ENCODE results near the gene ERCC8. TPM values are rescaled to one million over a fixed set of nuclear protein-coding genes. Genes with fewer than 3 reads are reported as not detected.

Gene ERCC8
- total and polyA plus RNA-seq, 2 of the 13 experiments (the other 11 are each of a cell fraction or from before 2014, with no cell fraction given), result 24.4 to 35.2 TPM

DNA sequence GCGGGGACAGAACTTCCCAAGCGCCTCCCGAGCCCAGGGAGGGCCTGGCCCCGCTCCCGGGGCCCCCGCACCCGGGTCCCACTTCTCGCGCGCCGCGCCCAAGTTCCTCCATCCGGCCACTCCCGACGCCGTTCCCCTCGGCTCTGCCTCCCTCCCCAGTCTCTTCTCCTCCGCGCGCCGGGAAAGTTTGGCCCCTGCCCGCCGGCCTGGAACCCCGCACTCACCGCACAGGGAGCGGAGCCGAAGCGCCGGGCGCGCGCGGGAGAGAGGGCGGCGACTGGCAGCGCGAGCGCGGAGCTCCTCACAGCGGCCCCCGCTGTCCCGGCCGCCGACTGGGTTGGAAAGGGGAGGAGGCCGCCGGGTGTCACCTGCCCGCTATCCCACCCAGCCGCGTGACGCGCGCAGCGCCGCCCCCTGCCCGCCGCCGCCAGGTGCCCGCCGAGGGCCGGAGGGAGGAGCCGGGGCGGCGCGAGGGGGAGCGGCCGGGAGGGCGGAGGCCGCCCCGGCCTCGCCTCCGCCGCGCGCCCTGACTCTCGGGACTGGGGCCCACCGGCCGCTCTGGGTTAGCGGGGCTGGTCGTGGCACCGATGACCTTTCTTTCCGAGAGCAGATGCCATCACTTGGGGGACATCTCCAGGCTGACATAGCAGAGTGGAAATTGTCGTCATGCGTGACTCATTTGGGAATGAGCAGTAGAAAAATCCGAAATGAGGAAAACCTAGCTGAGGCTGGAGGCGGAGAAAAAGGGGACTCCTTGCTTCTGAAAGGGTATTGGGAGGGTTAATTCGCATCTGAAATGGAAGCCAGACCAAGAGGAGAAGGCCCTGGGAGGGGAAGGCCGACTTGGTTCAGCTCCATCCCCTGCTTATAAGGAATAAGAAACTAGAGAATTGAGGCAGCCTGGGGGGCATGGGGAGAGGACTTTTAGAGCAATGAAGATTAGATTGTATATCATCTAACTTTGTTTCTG lies 100.6 kb downstream of the ERCC8 start, which contains the start of gene ELOVL7 (continued):
- TF ChIP-seq, protein P1, sequence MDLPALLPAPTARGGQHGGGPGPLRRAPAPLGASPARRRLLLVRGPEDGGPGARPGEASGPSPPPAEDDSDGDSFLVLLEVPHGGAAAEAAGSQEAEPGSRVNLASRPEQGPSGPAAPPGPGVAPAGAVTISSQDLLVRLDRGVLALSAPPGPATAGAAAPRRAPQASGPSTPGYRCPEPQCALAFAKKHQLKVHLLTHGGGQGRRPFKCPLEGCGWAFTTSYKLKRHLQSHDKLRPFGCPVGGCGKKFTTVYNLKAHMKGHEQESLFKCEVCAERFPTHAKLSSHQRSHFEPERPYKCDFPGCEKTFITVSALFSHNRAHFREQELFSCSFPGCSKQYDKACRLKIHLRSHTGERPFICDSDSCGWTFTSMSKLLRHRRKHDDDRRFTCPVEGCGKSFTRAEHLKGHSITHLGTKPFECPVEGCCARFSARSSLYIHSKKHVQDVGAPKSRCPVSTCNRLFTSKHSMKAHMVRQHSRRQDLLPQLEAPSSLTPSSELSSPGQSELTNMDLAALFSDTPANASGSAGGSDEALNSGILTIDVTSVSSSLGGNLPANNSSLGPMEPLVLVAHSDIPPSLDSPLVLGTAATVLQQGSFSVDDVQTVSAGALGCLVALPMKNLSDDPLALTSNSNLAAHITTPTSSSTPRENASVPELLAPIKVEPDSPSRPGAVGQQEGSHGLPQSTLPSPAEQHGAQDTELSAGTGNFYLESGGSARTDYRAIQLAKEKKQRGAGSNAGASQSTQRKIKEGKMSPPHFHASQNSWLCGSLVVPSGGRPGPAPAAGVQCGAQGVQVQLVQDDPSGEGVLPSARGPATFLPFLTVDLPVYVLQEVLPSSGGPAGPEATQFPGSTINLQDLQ (CRISPR knock-in tag; IDR thresholded peaks at IDR 0.05), result no peak
- TF ChIP-seq, protein P2, sequence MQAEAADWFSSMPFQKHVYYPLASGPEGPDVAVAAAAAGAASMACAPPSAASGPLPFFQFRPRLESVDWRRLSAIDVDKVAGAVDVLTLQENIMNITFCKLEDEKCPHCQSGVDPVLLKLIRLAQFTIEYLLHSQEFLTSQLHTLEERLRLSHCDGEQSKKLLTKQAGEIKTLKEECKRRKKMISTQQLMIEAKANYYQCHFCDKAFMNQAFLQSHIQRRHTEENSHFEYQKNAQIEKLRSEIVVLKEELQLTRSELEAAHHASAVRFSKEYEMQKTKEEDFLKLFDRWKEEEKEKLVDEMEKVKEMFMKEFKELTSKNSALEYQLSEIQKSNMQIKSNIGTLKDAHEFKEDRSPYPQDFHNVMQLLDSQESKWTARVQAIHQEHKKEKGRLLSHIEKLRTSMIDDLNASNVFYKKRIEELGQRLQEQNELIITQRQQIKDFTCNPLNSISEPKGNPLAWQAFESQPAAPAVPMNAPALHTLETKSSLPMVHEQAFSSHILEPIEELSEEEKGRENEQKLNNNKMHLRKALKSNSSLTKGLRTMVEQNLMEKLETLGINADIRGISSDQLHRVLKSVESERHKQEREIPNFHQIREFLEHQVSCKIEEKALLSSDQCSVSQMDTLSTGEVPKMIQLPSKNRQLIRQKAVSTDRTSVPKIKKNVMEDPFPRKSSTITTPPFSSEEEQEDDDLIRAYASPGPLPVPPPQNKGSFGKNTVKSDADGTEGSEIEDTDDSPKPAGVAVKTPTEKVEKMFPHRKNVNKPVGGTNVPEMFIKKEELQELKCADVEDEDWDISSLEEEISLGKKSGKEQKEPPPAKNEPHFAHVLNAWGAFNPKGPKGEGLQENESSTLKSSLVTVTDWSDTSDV (CRISPR knock-in tag; IDR thresholded peaks at IDR 0.05), result no peak
- peak; percentile 66; the same call in 1 of the 2 replicates for TF ChIP-seq ZNF451 (CRISPR knock-in tag; IDR thresholded peaks at IDR 0.05)
- TF ChIP-seq HNRNPUL1 (IDR thresholded peaks at IDR 0.05; ENCODE audit: low read depth, low read length), result no peak
- TF ChIP-seq, protein P3, sequence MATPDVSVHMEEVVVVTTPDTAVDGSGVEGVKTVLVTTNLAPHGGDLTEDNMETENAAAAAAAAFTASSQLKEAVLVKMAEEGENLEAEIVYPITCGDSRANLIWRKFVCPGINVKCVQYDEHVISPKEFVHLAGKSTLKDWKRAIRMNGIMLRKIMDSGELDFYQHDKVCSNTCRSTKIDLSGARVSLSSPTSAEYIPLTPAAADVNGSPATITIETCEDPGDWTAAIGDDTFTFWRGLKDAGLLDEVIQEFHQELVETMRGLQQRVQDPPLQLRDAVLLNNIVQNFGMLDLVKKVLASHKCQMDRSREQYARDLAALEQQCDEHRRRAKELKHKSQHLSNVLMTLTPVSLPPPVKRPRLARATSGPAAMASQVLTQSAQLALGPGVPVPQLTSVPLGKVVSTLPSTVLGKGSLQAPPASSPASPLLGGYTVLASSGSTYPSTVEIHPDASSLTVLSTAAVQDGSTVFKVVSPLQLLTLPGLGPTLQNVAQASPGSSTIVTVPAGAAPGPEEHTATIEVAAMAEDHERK (CRISPR knock-in tag; IDR thresholded peaks at IDR 0.05; ENCODE audit: low read depth), result no peak
- TF ChIP-seq FIP1L1 (IDR thresholded peaks at IDR 0.05; ENCODE audit: borderline replicate concordance, insufficient read depth, low read depth, low read length), result no peak
- TF ChIP-seq, protein P4, sequence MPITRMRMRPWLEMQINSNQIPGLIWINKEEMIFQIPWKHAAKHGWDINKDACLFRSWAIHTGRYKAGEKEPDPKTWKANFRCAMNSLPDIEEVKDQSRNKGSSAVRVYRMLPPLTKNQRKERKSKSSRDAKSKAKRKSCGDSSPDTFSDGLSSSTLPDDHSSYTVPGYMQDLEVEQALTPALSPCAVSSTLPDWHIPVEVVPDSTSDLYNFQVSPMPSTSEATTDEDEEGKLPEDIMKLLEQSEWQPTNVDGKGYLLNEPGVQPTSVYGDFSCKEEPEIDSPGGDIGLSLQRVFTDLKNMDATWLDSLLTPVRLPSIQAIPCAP (CRISPR knock-in tag; IDR thresholded peaks at IDR 0.05; ENCODE audit: low read depth), result 0 out of 2 replicates have a peak, but pooled peaks have one; percentile 27
- TF ChIP-seq TAF1 (CRISPR knock-in tag; IDR thresholded peaks at IDR 0.05), result peak; percentile 67; the same call in 1 of the 2 replicates
- no peak for TF ChIP-seq TBX3 (IDR thresholded peaks at IDR 0.05; ENCODE audit: borderline replicate concordance)
- TF ChIP-seq ZSCAN31 (CRISPR knock-in tag; IDR thresholded peaks at IDR 0.05; ENCODE audit: low read depth), result no peak
- TF ChIP-seq POLR2A (IDR thresholded peaks at IDR 0.05; ENCODE audit: insufficient read depth in 1 of 2, low read depth in 2 of 2, low read length in 2 of 2), result peak; percentile 42 to 46; a peak in 2 of 4 replicates
- peak; percentile 79 for TF ChIP-seq ZFY (CRISPR knock-in tag; IDR thresholded peaks at IDR 0.05)
- TF ChIP-seq ZNF430 (CRISPR knock-in tag; IDR thresholded peaks at IDR 0.05), result no peak
- TF ChIP-seq PRPF4 (IDR thresholded peaks at IDR 0.05; ENCODE audit: low read depth, low read length, poor library complexity, severe bottlenecking), result no peak
- peak; percentile 35; the same call in 1 of the 2 replicates for TF ChIP-seq ZNF441 (CRISPR knock-in tag; IDR thresholded peaks at IDR 0.05; ENCODE audit: borderline replicate concordance)
- TF ChIP-seq ZNF543 (CRISPR knock-in tag; IDR thresholded peaks at IDR 0.05), result peak; percentile 61; the same call in 1 of the 2 replicates
- 0 out of 2 replicates have a peak, but pooled peaks have one; percentile 38 for TF ChIP-seq ZNF772 (CRISPR knock-in tag; IDR thresholded peaks at IDR 0.05)
- 0 out of 2 replicates have a peak, but pooled peaks have one; percentile 37 for TF ChIP-seq MAZ (IDR thresholded peaks at IDR 0.05; ENCODE audit: borderline replicate concordance, low read depth, low read length)
- peak; percentile 81; the same call in 1 of the 2 replicates for TF ChIP-seq MAZ (CRISPR knock-in tag; IDR thresholded peaks at IDR 0.05; ENCODE audit: low read depth)
- peak; percentile 48; the same call in 1 of the 2 replicates for TF ChIP-seq POGZ (CRISPR knock-in tag; IDR thresholded peaks at IDR 0.05)
- TF ChIP-seq ZNF788 (CRISPR knock-in tag; IDR thresholded peaks at IDR 0.05; ENCODE audit: borderline replicate concordance), result no peak; the same call in 1 of the 2 replicates
